Posterior cingulate gyrus (tissue), 11 donors: ENCODE results near the gene XXYLT1.

Experiments
- DNase-seq, 10 donors: peaks; one replicate each; pipeline versions ENCODE4 v3.0.0 to v3.0.0-alpha.2; 2020 to 2021; ENCODE audit warnings: mixed read lengths in 3 of 10
- intact Hi-C: fragments of 100-400 bp; cut with DNase I; formaldehyde crosslinking; loops from one replicate; pipeline ENCODE4 v1.15.1; 2023

XXYLT1 gene

GRCh38 chr3:195177422-195178123 is 93.4 kb downstream of the XXYLT1 start:
- peak in 1 of 10 donors; percentile 36 for DNase-seq
- intact Hi-C loops, result no loop called here

GRCh38 chr3:195176776-195177175 is 94.2 kb downstream of the XXYLT1 start:
- intact Hi-C loops, result no loop called here
- peak in 1 of 10 donors; percentile 49 for DNase-seq

GRCh38 chr3:195175476-195176337 is 95.3 kb downstream of the XXYLT1 start:
- no peak for DNase-seq

GRCh38 chr3:195175076-195175475 is 95.9 kb downstream of the XXYLT1 start:
- intact Hi-C loops, result no loop called here
- DNase-seq, result no peak

More at GRCh38 chr3:195175476-195176337, 95.3 kb downstream of the XXYLT1 start:
- intact Hi-C loops, result no loop called here

- intact Hi-C loops, result no loop called here
- no peak for DNase-seq
Measured at GRCh38 chr3:195173657-195174056, 97.3 kb downstream of the XXYLT1 start.

- DNase-seq, result no peak
- intact Hi-C loops, result no loop called here
Measured at GRCh38 chr3:195172896-195173295, 98.1 kb downstream of the XXYLT1 start.

- intact Hi-C loops, result no loop called here
- DNase-seq, result no peak
Measured at GRCh38 chr3:195172039-195172684, 98.8 kb downstream of the XXYLT1 start.

GRCh38 chr3:195171093-195171873 is 99.7 kb downstream of the XXYLT1 start:
- peak in 1 of 10 donors; percentile 59 for DNase-seq
- intact Hi-C loops, result no loop called here

GRCh38 chr3:195170496-195170895 is 100.5 kb downstream of the XXYLT1 start:
- intact Hi-C loops, result no loop called here
- no peak for DNase-seq

- no peak for DNase-seq
- intact Hi-C loops, result no loop called here
Measured at GRCh38 chr3:195169011-195169649, 101.8 kb downstream of the XXYLT1 start.

GRCh38 chr3:195168009-195168762 is 102.8 kb downstream of the XXYLT1 start:
- intact Hi-C loops, result no loop called here
- no peak for DNase-seq

GRCh38 chr3:195165790-195166189 is 105.2 kb downstream of the XXYLT1 start:
- DNase-seq, result no peak
- intact Hi-C loops, result no loop called here

- intact Hi-C loops, result no loop called here
- no peak for DNase-seq
Measured at GRCh38 chr3:195165265-195165609, 105.7 kb downstream of the XXYLT1 start.

- no peak for DNase-seq
Measured at GRCh38 chr3:195164573-195165264, 106.2 kb downstream of the XXYLT1 start.

GRCh38 chr3:195163719-195164572 is 107.0 kb downstream of the XXYLT1 start:
- no peak for DNase-seq
- intact Hi-C loops, result no loop called here

More at GRCh38 chr3:195164573-195165264, 106.2 kb downstream of the XXYLT1 start:
- intact Hi-C loops, result no loop called here

- intact Hi-C loops, result no loop called here
- DNase-seq, result no peak
Measured at GRCh38 chr3:195162816-195163215, 108.1 kb downstream of the XXYLT1 start.

GRCh38 chr3:195162033-195162669 is 108.8 kb downstream of the XXYLT1 start:
- peak in 1 of 10 donors; percentile 87 for DNase-seq
- intact Hi-C loops, result no loop called here
